WTC11 (cell line): ENCODE results near the gene MAN1A2. TPM values are rescaled to one million over a fixed set of nuclear protein-coding genes. Genes with fewer than 3 reads are reported as not detected.

ENCODE experiments used
- ATAC-seq: fragments of 200-7000 bp; cut with Tn5 transposase; 2 replicates; pipeline ENCODE4 v1.10.0; 2021; ENCODE audit warnings: mild to moderate bottlenecking, moderate library complexity
- CTCF ChIA-PET: fragments of 300-600 bp; sonication (Branson Sonifier 250); formaldehyde crosslinking; loops from one replicate; lab custom pipeline; 2021; ENCODE audit warnings: antibody characterized with exemption; lab: Charles Lee
- POLR2A ChIA-PET: fragments of 350-600 bp; sonication (Branson Sonifier 250); formaldehyde crosslinking; loops from one replicate; lab custom pipeline; 2021; ENCODE audit warnings: antibody characterized with exemption; lab: Charles Lee
- DNase-seq: peaks from one replicate; pipeline ENCODE4 v3.0.0; 2021; ENCODE audit warnings: low spot score
- H3K27ac Mint-ChIP-seq: 2 replicates; pipeline ENCODE4 v1.8.0; 2021; ENCODE audit warnings: mixed read lengths
- H3K27me3 Mint-ChIP-seq: 2 replicates; pipeline ENCODE4 v1.8.0; 2021; ENCODE audit warnings: low read depth, mild to moderate bottlenecking, moderate library complexity, mixed read lengths
- H3K36me3 Mint-ChIP-seq: 2 replicates; pipeline ENCODE4 v1.8.0; 2021; ENCODE audit warnings: mixed read lengths
- H3K4me1 Mint-ChIP-seq: 2 replicates; pipeline ENCODE4 v1.8.0; 2022; ENCODE audit warnings: mixed read lengths
- H3K4me3 Mint-ChIP-seq: 2 replicates; pipeline ENCODE4 v1.8.0; 2021; ENCODE audit warnings: mild to moderate bottlenecking, moderate library complexity, mixed read lengths
- H3K9me3 Mint-ChIP-seq: 2 replicates; pipeline ENCODE4 v1.8.0; 2021; ENCODE audit warnings: mixed read lengths
- CBFB ChIP-seq: sonication (generic); formaldehyde crosslinking; IDR thresholded peaks from 2 replicates; pipeline ENCODE4 v1.8.1; 2022; ENCODE audit warnings: mild to moderate bottlenecking, low read depth, missing genetic modification reagents
- CREB1 ChIP-seq: sonication (generic); formaldehyde crosslinking; IDR thresholded peaks from 2 replicates; pipeline ENCODE4 v1.8.0; 2023; ENCODE audit warnings: mild to moderate bottlenecking, missing genetic modification reagents
- ESRRA ChIP-seq: sonication (generic); formaldehyde crosslinking; IDR thresholded peaks from 2 replicates; pipeline ENCODE4 v1.8.1; 2022; ENCODE audit warnings: mild to moderate bottlenecking, missing genetic modification reagents, borderline replicate concordance
- ETV6 ChIP-seq: sonication (generic); formaldehyde crosslinking; IDR thresholded peaks from 2 replicates; pipeline ENCODE4 v1.8.1; 2022; ENCODE audit warnings: mild to moderate bottlenecking, missing genetic modification reagents
- NR1H2 ChIP-seq: sonication (generic); formaldehyde crosslinking; IDR thresholded peaks from 2 replicates; pipeline ENCODE4 v1.9.0; 2021; ENCODE audit warnings: mild to moderate bottlenecking, moderate library complexity, missing genetic modification reagents
- NR3C1 ChIP-seq: sonication (generic); formaldehyde crosslinking; conservative IDR thresholded peaks from 2 replicates; pipeline ENCODE4 v1.8.1; 2023; ENCODE audit warnings: low read depth, mild to moderate bottlenecking, missing genetic modification reagents
- ZNF423 ChIP-seq: fragments of 250-450 bp; sonication (Bioruptor Pico); IDR thresholded peaks from 2 replicates; pipeline ENCODE4 v2.1.2; 2022; ENCODE audit warnings: mild to moderate bottlenecking, moderate library complexity
- total RNA-seq: library from RNA; stranded (reverse); gene quantifications from 3 replicates; pipeline ENCODE4 v1.2.3, GENCODE V29; 2021
- TF ChIP-seq, protein P1 (sequence below): fragments of 250-450 bp; sonication (Bioruptor Pico); IDR thresholded peaks from 2 replicates; pipeline ENCODE4 v1.9.0; 2021; ENCODE audit warnings: moderate library complexity, mild to moderate bottlenecking, inconsistent platforms, borderline replicate concordance
- TF ChIP-seq, protein P2 (sequence below): sonication (generic); formaldehyde crosslinking; IDR thresholded peaks from 2 replicates; pipeline ENCODE4 v1.8.1; 2022; ENCODE audit warnings: missing genetic modification reagents, borderline replicate concordance
- TF ChIP-seq, protein P3 (sequence below): sonication (generic); formaldehyde crosslinking; IDR thresholded peaks from 2 replicates; pipeline ENCODE4 v1.8.1; 2023; ENCODE audit warnings: mild to moderate bottlenecking, missing genetic modification reagents, borderline replicate concordance
- TF ChIP-seq, protein P4 (sequence below): fragments of 200-600 bp; IDR thresholded peaks from 2 replicates; pipeline ENCODE4 v1.8.0; 2022; ENCODE audit warnings: antibody characterized with exemption
- TF ChIP-seq, protein P5 (sequence below): sonication (generic); formaldehyde crosslinking; IDR thresholded peaks from 2 replicates; pipeline ENCODE4 v1.8.0; 2022; ENCODE audit warnings: mild to moderate bottlenecking, missing genetic modification reagents

The MAN1A2 gene
- total RNA-seq, 1 experiment from 2014 or later, result 16.0 TPM

DNA sequence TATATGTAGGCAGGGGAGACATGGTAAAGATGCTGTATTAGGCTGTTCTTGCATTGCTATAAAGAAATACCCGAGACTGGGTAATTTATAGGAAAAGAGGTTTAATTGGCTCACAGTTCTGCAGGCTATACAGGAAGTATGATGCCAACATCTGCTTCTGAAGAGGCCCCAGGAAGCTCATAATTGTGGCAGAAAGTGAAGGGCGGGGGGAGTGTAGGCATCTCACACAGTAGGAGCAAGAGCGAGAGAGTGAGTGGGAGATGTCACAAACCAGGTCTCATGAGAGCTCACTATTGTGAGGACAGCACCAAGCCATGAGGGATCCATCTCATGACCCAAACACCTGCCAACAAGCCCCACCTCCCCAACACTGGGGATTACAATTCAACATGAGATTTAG, 21.1 kb downstream of the MAN1A2 start (continued):
- TF ChIP-seq NR1H2 (no peak), ETV6 (CRISPR knock-in tag) (no peak)
- TF ChIP-seq, protein P1, sequence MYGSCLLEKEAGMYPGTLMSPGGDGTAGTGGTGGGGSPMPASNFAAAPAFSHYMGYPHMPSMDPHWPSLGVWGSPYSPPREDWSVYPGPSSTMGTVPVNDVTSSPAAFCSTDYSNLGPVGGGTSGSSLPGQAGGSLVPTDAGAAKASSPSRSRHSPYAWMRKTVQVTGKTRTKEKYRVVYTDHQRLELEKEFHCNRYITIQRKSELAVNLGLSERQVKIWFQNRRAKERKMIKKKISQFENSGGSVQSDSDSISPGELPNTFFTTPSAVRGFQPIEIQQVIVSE (CRISPR knock-in tag), result no peak
- TF ChIP-seq, protein P2, sequence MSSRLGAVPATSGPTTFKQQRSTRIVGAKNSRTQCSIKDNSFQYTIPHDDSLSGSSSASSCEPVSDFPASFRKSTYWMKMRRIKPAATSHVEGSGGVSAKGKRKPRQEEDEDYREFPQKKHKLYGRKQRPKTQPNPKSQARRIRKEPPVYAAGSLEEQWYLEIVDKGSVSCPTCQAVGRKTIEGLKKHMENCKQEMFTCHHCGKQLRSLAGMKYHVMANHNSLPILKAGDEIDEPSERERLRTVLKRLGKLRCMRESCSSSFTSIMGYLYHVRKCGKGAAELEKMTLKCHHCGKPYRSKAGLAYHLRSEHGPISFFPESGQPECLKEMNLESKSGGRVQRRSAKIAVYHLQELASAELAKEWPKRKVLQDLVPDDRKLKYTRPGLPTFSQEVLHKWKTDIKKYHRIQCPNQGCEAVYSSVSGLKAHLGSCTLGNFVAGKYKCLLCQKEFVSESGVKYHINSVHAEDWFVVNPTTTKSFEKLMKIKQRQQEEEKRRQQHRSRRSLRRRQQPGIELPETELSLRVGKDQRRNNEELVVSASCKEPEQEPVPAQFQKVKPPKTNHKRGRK (CRISPR knock-in tag), result no peak
- TF ChIP-seq, protein P3, sequence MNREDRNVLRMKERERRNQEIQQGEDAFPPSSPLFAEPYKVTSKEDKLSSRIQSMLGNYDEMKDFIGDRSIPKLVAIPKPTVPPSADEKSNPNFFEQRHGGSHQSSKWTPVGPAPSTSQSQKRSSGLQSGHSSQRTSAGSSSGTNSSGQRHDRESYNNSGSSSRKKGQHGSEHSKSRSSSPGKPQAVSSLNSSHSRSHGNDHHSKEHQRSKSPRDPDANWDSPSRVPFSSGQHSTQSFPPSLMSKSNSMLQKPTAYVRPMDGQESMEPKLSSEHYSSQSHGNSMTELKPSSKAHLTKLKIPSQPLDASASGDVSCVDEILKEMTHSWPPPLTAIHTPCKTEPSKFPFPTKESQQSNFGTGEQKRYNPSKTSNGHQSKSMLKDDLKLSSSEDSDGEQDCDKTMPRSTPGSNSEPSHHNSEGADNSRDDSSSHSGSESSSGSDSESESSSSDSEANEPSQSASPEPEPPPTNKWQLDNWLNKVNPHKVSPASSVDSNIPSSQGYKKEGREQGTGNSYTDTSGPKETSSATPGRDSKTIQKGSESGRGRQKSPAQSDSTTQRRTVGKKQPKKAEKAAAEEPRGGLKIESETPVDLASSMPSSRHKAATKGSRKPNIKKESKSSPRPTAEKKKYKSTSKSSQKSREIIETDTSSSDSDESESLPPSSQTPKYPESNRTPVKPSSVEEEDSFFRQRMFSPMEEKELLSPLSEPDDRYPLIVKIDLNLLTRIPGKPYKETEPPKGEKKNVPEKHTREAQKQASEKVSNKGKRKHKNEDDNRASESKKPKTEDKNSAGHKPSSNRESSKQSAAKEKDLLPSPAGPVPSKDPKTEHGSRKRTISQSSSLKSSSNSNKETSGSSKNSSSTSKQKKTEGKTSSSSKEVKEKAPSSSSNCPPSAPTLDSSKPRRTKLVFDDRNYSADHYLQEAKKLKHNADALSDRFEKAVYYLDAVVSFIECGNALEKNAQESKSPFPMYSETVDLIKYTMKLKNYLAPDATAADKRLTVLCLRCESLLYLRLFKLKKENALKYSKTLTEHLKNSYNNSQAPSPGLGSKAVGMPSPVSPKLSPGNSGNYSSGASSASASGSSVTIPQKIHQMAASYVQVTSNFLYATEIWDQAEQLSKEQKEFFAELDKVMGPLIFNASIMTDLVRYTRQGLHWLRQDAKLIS (CRISPR knock-in tag), result no peak

DNA sequence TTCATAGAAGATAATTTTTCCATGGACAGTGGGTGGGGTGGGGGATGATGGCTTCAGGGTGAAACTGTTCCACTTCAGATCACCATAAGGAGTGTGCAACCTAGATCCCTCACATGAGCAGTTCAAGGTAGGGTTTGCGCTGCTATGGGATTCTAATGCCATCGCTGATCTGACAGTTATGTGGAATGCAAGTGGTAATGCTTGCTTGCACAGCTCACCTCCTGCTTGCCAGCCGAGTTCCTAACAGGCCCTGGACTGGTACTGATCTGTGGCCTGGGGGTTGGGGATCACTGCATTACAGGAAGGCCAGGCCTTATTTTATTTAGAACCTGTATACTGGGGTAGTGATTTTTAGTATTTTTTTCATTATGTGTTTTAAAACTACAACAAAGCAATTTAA, 22.0 kb downstream of the MAN1A2 start:
- Mint-ChIP-seq H3K4me3 (no peak overlapping the region), H3K27ac (no peak overlapping the region), H3K4me1 (peaks cover 26% of the 10 kb centered on the region), H3K36me3 (peaks cover under 1% of the 10 kb centered on the region; the same call in 1 of the 2 replicates), H3K9me3 (peaks cover 3% of the 10 kb centered on the region), H3K27me3 (no peaks in the 10 kb centered on the region)
- ChIA-PET POLR2A (no interaction called here), CTCF (no interaction called here)
- TF ChIP-seq, protein P4, sequence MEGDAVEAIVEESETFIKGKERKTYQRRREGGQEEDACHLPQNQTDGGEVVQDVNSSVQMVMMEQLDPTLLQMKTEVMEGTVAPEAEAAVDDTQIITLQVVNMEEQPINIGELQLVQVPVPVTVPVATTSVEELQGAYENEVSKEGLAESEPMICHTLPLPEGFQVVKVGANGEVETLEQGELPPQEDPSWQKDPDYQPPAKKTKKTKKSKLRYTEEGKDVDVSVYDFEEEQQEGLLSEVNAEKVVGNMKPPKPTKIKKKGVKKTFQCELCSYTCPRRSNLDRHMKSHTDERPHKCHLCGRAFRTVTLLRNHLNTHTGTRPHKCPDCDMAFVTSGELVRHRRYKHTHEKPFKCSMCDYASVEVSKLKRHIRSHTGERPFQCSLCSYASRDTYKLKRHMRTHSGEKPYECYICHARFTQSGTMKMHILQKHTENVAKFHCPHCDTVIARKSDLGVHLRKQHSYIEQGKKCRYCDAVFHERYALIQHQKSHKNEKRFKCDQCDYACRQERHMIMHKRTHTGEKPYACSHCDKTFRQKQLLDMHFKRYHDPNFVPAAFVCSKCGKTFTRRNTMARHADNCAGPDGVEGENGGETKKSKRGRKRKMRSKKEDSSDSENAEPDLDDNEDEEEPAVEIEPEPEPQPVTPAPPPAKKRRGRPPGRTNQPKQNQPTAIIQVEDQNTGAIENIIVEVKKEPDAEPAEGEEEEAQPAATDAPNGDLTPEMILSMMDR, result no peak
- no peak for TF ChIP-seq ESRRA (CRISPR knock-in tag)
- TF ChIP-seq CBFB (CRISPR knock-in tag), result no peak
- DNase-seq (no peak), ATAC-seq (no peak; the same call in 1 of the 2 replicates)

DNA sequence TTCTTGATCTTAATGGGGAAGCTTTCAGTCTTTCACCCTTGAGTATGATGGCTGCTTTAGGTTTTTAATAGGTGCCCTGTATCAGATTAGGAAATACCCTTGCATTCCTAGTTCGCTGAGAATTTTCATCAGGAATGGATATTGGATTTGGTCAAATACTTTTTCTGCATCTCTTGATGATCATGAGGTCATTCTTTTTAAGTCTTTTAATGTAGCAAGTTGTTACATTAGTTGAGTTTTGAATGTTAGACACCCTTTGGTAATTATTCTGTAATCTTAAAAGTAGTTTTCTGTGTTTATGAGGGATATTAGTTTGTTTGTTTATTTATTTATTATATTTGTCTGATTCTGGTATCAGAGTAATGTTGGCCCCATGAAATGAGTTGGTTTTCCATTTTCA, 22.5 kb downstream of the MAN1A2 start:
- H3K36me3 Mint-ChIP-seq, result no peaks in the 10 kb centered on the region
- no peak for TF ChIP-seq NR3C1 (CRISPR knock-in tag)
- CTCF ChIA-PET, result no interaction called here
- no peaks in the 10 kb centered on the region for H3K9me3 Mint-ChIP-seq
- H3K4me3 Mint-ChIP-seq, result no peak overlapping the region
- H3K4me1 Mint-ChIP-seq, result peaks cover 31% of the 10 kb centered on the region
- DNase-seq (no peak), ATAC-seq (no peak)
- H3K27ac Mint-ChIP-seq, result no peak overlapping the region
- POLR2A ChIA-PET, result no interaction called here
- H3K27me3 Mint-ChIP-seq, result no peaks in the 10 kb centered on the region

DNA sequence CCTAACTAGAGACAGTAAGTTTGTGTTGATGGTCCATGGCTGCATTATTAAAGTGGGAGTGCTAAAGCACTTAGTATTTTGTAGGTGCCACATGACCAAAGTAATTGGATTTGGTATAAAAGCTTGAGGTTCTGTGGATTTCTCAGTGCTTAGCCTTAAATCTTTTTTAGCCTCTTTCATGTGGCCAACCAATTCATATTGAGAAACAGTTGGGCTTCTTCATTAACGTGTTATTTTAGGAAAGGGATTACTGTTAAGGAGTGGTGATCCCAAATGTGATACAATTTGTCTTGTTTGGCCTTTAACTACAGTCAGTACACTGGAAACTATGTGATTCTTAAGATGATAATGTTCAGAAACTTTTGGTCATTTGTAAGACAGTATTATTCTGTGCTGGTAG, 25.5 kb downstream of the MAN1A2 start:
- Mint-ChIP-seq H3K9me3 (no peaks in the 10 kb centered on the region), H3K36me3 (no peaks in the 10 kb centered on the region), H3K27ac (no peak overlapping the region), H3K4me3 (no peak overlapping the region), H3K4me1 (peaks cover 28% of the 10 kb centered on the region)
- no peak for DNase-seq
- ChIA-PET CTCF (no interaction called here), POLR2A (no interaction called here)
- no peak for ATAC-seq
- TF ChIP-seq, protein P5, sequence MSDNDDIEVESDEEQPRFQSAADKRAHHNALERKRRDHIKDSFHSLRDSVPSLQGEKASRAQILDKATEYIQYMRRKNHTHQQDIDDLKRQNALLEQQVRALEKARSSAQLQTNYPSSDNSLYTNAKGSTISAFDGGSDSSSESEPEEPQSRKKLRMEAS (CRISPR knock-in tag), result no peak
- TF ChIP-seq ZNF423 (CRISPR knock-in tag) (no peak), CREB1 (no peak)
- TF ChIP-seq, all 79 proteins: peak for 0
- H3K27me3 Mint-ChIP-seq, result no peaks in the 10 kb centered on the region
